ENCODE results near the gene TANGO6. TPM values are rescaled to one million over a fixed set of nuclear protein-coding genes. Genes with fewer than 3 reads are reported as not detected.
A peak's percentile ranks its signal among the peaks of the same experiment; 100 is the strongest.

TANGO6 gene
- total RNA-seq, 6 donors from 2014 or later: 11.7 to 30.4 (median 15.5) TPM

GRCh38 chr16:68884861-68885720, 41.8 kb downstream of the TANGO6 start:
- H3K4me3 ChIP-seq: no peak overlapping the region
- ATAC-seq (ENCODE audit: low FRiP score in 2 of 2): no peak
- WGBS, 2 donors: 50 to 51% methylated on average over 7 of the region's 7 CpGs
- TF ChIP-seq POLR2A (IDR thresholded peaks at IDR 0.05): no peak
- TF ChIP-seq EP300 (IDR thresholded peaks at IDR 0.05): no peak
- no peak for TF ChIP-seq POLR2AphosphoS5 (IDR thresholded peaks at IDR 0.05)
- no peak for TF ChIP-seq CTCF (IDR thresholded peaks at IDR 0.05)
- H3K9me3 ChIP-seq: no peaks in the 10 kb centered on the region
- peak overlapping the region in 1 of 4 donors; percentile 49 for H3K27ac ChIP-seq
- H3K4me1 ChIP-seq: peaks cover 8 to 14% (median 12%) of the 10 kb centered on the region in 4 donors
- H3K27me3 ChIP-seq: no peaks in the 10 kb centered on the region
- DNase-seq: no peak
- H3K36me3 ChIP-seq: peaks cover 0 to 10% (median 0%) of the 10 kb centered on the region in 4 donors

GRCh38 chr16:68887107-68887506, 43.8 kb downstream of the TANGO6 start:
- Histone ChIP-seq H3K27ac (no peak overlapping the region), H3K4me1 (peaks cover 10 to 18% (median 12%) of the 10 kb centered on the region in 4 donors), H3K9me3 (no peaks in the 10 kb centered on the region), H3K36me3 (no peaks in the 10 kb centered on the region), H3K4me3 (no peak overlapping the region), H3K27me3 (no peaks in the 10 kb centered on the region)
- DNase-seq: no peak
- TF ChIP-seq POLR2AphosphoS5 (IDR thresholded peaks at IDR 0.05) (no peak), EP300 (IDR thresholded peaks at IDR 0.05) (no peak), POLR2A (IDR thresholded peaks at IDR 0.05) (no peak), CTCF (IDR thresholded peaks at IDR 0.05) (no peak)
- ATAC-seq (ENCODE audit: low FRiP score in 2 of 2): no peak
- WGBS, 2 donors: 92 to 100% methylated on average over 1 of the region's 1 CpG

GRCh38 chr16:68889508-68890150, 46.3 kb downstream of the TANGO6 start:
- WGBS, 2 donors: 48 to 58% methylated on average over 3 of the region's 3 CpGs
- H3K27me3 ChIP-seq: no peaks in the 10 kb centered on the region
- no peak for DNase-seq
- H3K36me3 ChIP-seq: no peaks in the 10 kb centered on the region
- TF ChIP-seq POLR2AphosphoS5 (IDR thresholded peaks at IDR 0.05) (no peak), CTCF (IDR thresholded peaks at IDR 0.05) (no peak), POLR2A (IDR thresholded peaks at IDR 0.05) (no peak), EP300 (IDR thresholded peaks at IDR 0.05) (no peak)
- H3K4me3 ChIP-seq: no peak overlapping the region
- H3K9me3 ChIP-seq: no peaks in the 10 kb centered on the region
- ATAC-seq (ENCODE audit: low FRiP score in 2 of 2): no peak
- peaks cover 9 to 13% (median 11%) of the 10 kb centered on the region in 4 donors for H3K4me1 ChIP-seq
- H3K27ac ChIP-seq: peak overlapping the region in 1 of 4 donors; percentile 38

- Histone ChIP-seq H3K9me3 (no peaks in the 10 kb centered on the region), H3K27me3 (no peaks in the 10 kb centered on the region), H3K4me1 (peaks cover 0 to 10% (median 6%) of the 10 kb centered on the region in 4 donors), H3K27ac (no peak overlapping the region), H3K4me3 (no peak overlapping the region), H3K36me3 (no peaks in the 10 kb centered on the region)
- ATAC-seq (ENCODE audit: low FRiP score in 2 of 2) (no peak), DNase-seq (no peak)
- WGBS, 2 donors: 94 to 98% methylated on average over 8 of the region's 8 CpGs
- no peak for TF ChIP-seq POLR2AphosphoS5 (IDR thresholded peaks at IDR 0.05)
- no peak for TF ChIP-seq EP300 (IDR thresholded peaks at IDR 0.05)
- TF ChIP-seq CTCF (IDR thresholded peaks at IDR 0.05): no peak
- no peak for TF ChIP-seq POLR2A (IDR thresholded peaks at IDR 0.05)
Observed at GRCh38 chr16:68892214-68892613, 48.9 kb downstream of the TANGO6 start.

All from upper lobe of left lung (tissue), 6 donors.